GM12878 (cell line): Measurements from ENCODE around the gene FOXJ3. TPM values are rescaled to one million over a fixed set of nuclear protein-coding genes. Genes with fewer than 3 reads are reported as not detected.

Experiments used
- ATAC-seq: fragments of 200-7000 bp; cut with Tn5 transposase; 3 replicates; pipeline ENCODE4 v1.9.1; 2020; ENCODE audit warnings: mild to moderate bottlenecking, moderate library complexity
- BruUV-seq: library from RNA; stranded (reverse); fragments of 400-500 nt; replicated peaks from 2 replicates; lab custom pipeline; 2021; lab: Mats Ljungman, UMichigan
- CTCF ChIA-PET: fragments of 300-600 bp; sonication (Branson Sonifier 250); formaldehyde crosslinking; extraction: SDS; loops from one replicate; lab custom pipeline; 2021; ENCODE audit warnings: inconsistent platforms; lab: Yijun Ruan, JAX
- POLR2A ChIA-PET: fragments of 350-600 bp; formaldehyde crosslinking; extraction: SDS; loops from one replicate; lab custom pipeline; 2021; ENCODE audit warnings: inconsistent platforms; lab: Charles Lee
- RAD21 ChIA-PET: fragments of 300-600 bp; sonication (Branson Sonifier 250); formaldehyde crosslinking; loops from one replicate; lab custom pipeline; 2023; ENCODE audit warnings: antibody characterized with exemption; ENCODE audit not compliant: unreplicated experiment; lab: Charles Lee
- SMC1A ChIA-PET: fragments of 300-600 bp; sonication (Branson Sonifier 250); formaldehyde crosslinking; loops from one replicate; lab custom pipeline; 2023; ENCODE audit not compliant: unreplicated experiment, uncharacterized antibody; lab: Charles Lee
- DNase-seq: peaks from one replicate; pipeline ENCODE4 v3.0.0-alpha.2; 2011; ENCODE audit warnings: low read depth, low spot score
- FAIRE-seq: peaks from 3 replicates; lab custom pipeline; 2011; peaks lifted over from hg19 to GRCh38; lab: Jason Lieb, UNC
- H2AFZ ChIP-seq: 2 replicates; pipeline ENCODE4 v1.6.0; 2011; ENCODE audit warnings: low read depth, low read length, control low read depth; ENCODE audit not compliant: control insufficient read depth
- H3K27ac ChIP-seq: 2 replicates; pipeline ENCODE4 v1.5.1; 2011; ENCODE audit warnings: control low read depth; ENCODE audit not compliant: control insufficient read depth, insufficient read depth
- H3K27me3 ChIP-seq, 2 experiments: replicated peaks in 1 of 2; 2 replicates each; pipeline versions ENCODE4 v1.6.0 to v1.6.1; 2011; ENCODE audit warnings: low read length in 1 of 2; ENCODE audit not compliant: control insufficient read depth in 2 of 2, insufficient read depth in 2 of 2
- H3K36me3 ChIP-seq, 2 experiments: 2 replicates each; pipeline ENCODE4 v1.5.1; 2011; ENCODE audit warnings: low read length in 1 of 2; ENCODE audit not compliant: control insufficient read depth in 2 of 2, insufficient read depth in 2 of 2
- H3K4me1 ChIP-seq: 2 replicates; pipeline ENCODE4 v1.6.1; 2011; ENCODE audit warnings: mild to moderate bottlenecking, low read length, moderate library complexity, mixed read lengths; ENCODE audit not compliant: control insufficient read depth, insufficient read depth
- H3K4me2 ChIP-seq: 2 replicates; pipeline ENCODE4 v1.6.0; 2011; ENCODE audit warnings: control low read depth; ENCODE audit not compliant: control insufficient read depth, insufficient read depth
- H3K4me3 ChIP-seq: fragments of 200-600 bp; sonication (generic); 2 replicates; pipeline ENCODE4 v1.5.1; 2016
- H3K79me2 ChIP-seq: 2 replicates; pipeline ENCODE4 v1.6.0; 2011; ENCODE audit warnings: low read length; ENCODE audit not compliant: control insufficient read depth, insufficient read depth
- H3K9ac ChIP-seq: 2 replicates; pipeline ENCODE4 v1.8.0; 2011; ENCODE audit warnings: low read length, control low read depth, mixed read lengths; ENCODE audit not compliant: control insufficient read depth, insufficient read depth
- H3K9me3 ChIP-seq: replicated peaks from 3 replicates; pipeline ENCODE4 v1.5.1; 2011; ENCODE audit warnings: mild to moderate bottlenecking, low read length; ENCODE audit not compliant: control insufficient read depth, insufficient read depth
- H4K20me1 ChIP-seq: 2 replicates; pipeline ENCODE4 v1.6.0; 2011; ENCODE audit not compliant: control insufficient read depth, insufficient read depth
- POLR2AphosphoS5 ChIP-seq: IDR thresholded peaks from 2 replicates; pipeline ENCODE4 v1.6.1; 2011; ENCODE audit warnings: mild to moderate bottlenecking, low read length, inconsistent platforms
- SMAD1 ChIP-seq: fragments of 450-650 bp; IDR thresholded peaks from 2 replicates; pipeline ENCODE4 v1.6.1; 2018; ENCODE audit warnings: mild to moderate bottlenecking, low read depth; ENCODE audit not compliant: partially characterized antibody
- WGBS: methylation state at CpG from one replicate; pipeline ENCODE4 v1.1.6; 2016; ENCODE audit warnings: low lambda C conversion rate; ENCODE audit not compliant: insufficient replicate concordance, insufficient coverage; ENCODE audit errors: missing lambda C conversion rate; 5-methylcytosine and 5-hydroxymethylcytosine counted together
- in situ Hi-C: fragments of 300-500 bp; cut with MboI; formaldehyde crosslinking; loops from 9 replicates; pipeline ENCODE4 v1.14.3; 2018; ENCODE audit warnings: mixed read lengths
- intact Hi-C: fragments of 100-400 bp; cut with micrococcal nuclease; formaldehyde crosslinking; loops from one replicate; pipeline ENCODE4 v1.14.2; 2022; ENCODE audit not compliant: unreplicated experiment
- polyA plus RNA-seq, 11 experiments: library from polyadenylated mRNA; depleted of rRNA in 4 of 11; unstranded in 6 of 11; stranded (reverse) in 5 of 11; fragments of >200 nt; fragmentation: Nextera tagmentation in 4 of 11; fragmentation: Illumina TruSeq in 1 of 11; extraction: Ambion mirVana in 4 of 11; extraction: Trizol in 1 of 11; gene quantifications; 1 replicate in 1 of 11; 2 replicates in 10 of 11; pipeline versions ENCODE4 v1.2.1 to v1.2.3, GENCODE V29; 2011 to 2016; ENCODE audit warnings: inconsistent platforms in 2 of 11, missing spikeins in 2 of 11, low read depth in 1 of 11
- total RNA-seq, 4 experiments: library from RNA; depleted of rRNA in 3 of 4; stranded (reverse); fragments of >200 nt in 3 of 4; fragmentation: Illumina TruSeq in 1 of 4; extraction: Trizol in 1 of 4; gene quantifications; 2 replicates each; pipeline versions ENCODE4 v1.2.1 to v1.2.3, GENCODE V29; 2013 to 2021
- TF ChIP-seq, protein P1 (sequence below): IDR thresholded peaks from 2 replicates; pipeline ENCODE4 v1.6.1; 2011; ENCODE audit warnings: borderline replicate concordance, low read depth, mild to moderate bottlenecking, moderate library complexity, low read length; ENCODE audit not compliant: insufficient read depth, poor library complexity, severe bottlenecking
- TF ChIP-seq, protein P2 (sequence below): IDR thresholded peaks from 2 replicates; pipeline ENCODE4 v1.6.1; 2011; ENCODE audit warnings: low read depth, low read length, improper control_type of control experiment, borderline replicate concordance

Gene FOXJ3
- total and polyA plus RNA-seq, 10 of the 15 experiments (the other 5 are each of a cell fraction or from before 2014, with no cell fraction given) = 9.5 to 54.2 (median 24.7) TPM

- no peaks in the 10 kb centered on the region; a peak in 1 of 4 replicates for H3K36me3 ChIP-seq
- POLR2A ChIA-PET = no interaction called here
- H3K4me3 ChIP-seq = no peak overlapping the region
- WGBS = 60% methylated on average over 6 of the region's 6 CpGs
- no TSS peak for BruUV-seq
- TF ChIP-seq, protein P1, sequence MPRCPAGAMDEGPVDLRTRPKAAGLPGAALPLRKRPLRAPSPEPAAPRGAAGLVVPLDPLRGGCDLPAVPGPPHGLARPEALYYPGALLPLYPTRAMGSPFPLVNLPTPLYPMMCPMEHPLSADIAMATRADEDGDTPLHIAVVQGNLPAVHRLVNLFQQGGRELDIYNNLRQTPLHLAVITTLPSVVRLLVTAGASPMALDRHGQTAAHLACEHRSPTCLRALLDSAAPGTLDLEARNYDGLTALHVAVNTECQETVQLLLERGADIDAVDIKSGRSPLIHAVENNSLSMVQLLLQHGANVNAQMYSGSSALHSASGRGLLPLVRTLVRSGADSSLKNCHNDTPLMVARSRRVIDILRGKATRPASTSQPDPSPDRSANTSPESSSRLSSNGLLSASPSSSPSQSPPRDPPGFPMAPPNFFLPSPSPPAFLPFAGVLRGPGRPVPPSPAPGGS = no peak
- TF ChIP-seq, protein P2, sequence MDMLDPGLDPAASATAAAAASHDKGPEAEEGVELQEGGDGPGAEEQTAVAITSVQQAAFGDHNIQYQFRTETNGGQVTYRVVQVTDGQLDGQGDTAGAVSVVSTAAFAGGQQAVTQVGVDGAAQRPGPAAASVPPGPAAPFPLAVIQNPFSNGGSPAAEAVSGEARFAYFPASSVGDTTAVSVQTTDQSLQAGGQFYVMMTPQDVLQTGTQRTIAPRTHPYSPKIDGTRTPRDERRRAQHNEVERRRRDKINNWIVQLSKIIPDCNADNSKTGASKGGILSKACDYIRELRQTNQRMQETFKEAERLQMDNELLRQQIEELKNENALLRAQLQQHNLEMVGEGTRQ = no peak
- no peak for TF ChIP-seq SMAD1
- peak; percentile 23; the same call in 1 of the 2 replicates for TF ChIP-seq POLR2AphosphoS5
- FAIRE-seq (no peak), DNase-seq (no peak), ATAC-seq (no peak)
- intact Hi-C loops = loop anchor here (2.0 to 10.0 kb wide), 2 partner anchors 25 to 293 kb away; partner anchors contain the start of gene CCDC30
- H3K79me2 ChIP-seq = no peaks in the 10 kb centered on the region
- CTCF ChIA-PET = interaction anchor here (0.7 to 3.7 kb wide), 8 partner anchors 9 to 360 kb away, joined by 3 to 39 read pairs (median 6); partner anchors contain the start of gene GUCA2A
- H3K9ac ChIP-seq = no peak overlapping the region
- H3K4me1 ChIP-seq = no peaks in the 10 kb centered on the region
- in situ Hi-C loops = loop anchor here (10.0 kb wide), 1 partner anchor 597 kb away; no protein-coding TSS in a partner anchor
- RAD21 ChIA-PET = interaction anchor here (2.6 to 3.0 kb wide), 2 partner anchors 360 to 597 kb away, joined by 15 to 28 read pairs; no protein-coding TSS in a partner anchor
- no peak overlapping the region for H2AFZ ChIP-seq
- no peaks in the 10 kb centered on the region for H3K27me3 ChIP-seq
- H3K9me3 ChIP-seq = no peaks in the 10 kb centered on the region
- H3K4me2 ChIP-seq = no peak overlapping the region
- SMC1A ChIA-PET = interaction anchor here (1.1 to 2.8 kb wide), 5 partner anchors 9 to 597 kb away, joined by 3 to 10 read pairs (median 4); no protein-coding TSS in a partner anchor
- no peaks in the 10 kb centered on the region for H4K20me1 ChIP-seq
- no peak overlapping the region for H3K27ac ChIP-seq
These were observed 163.3 kb downstream of the FOXJ3 start for GRCh38 chr1:42171679-42172266.
